HG03135 (cell line): ENCODE results near the gene CCDC40.

ENCODE experiments used
- ATAC-seq: cut with Tn5 transposase; IDR thresholded peaks from one replicate; pipeline ENCODE4 v1.9.1; 2021; ENCODE audit warnings: mild to moderate bottlenecking, moderate library complexity; ENCODE audit not compliant: unreplicated experiment

CCDC40 gene

GRCh38 chr17:80100035-80100323 is 63.5 kb downstream of the CCDC40 start:
- no peak for ATAC-seq

GRCh38 chr17:80101011-80101945 is 64.8 kb downstream of the CCDC40 start, which contains the start of gene GAA:
TSS of gene GAA (plus strand) at chr17:80101581. CDS start at chr17:80104587, 3,006 bp downstream.
- ATAC-seq: peak; percentile 70

GRCh38 chr17:80101946-80102663 is 65.7 kb downstream of the CCDC40 start:
- peak; percentile 19 for ATAC-seq

GRCh38 chr17:80102664-80103448 is 66.4 kb downstream of the CCDC40 start:
- ATAC-seq: no peak

GRCh38 chr17:80103449-80104085 is 67.1 kb downstream of the CCDC40 start:
- ATAC-seq: no peak

GRCh38 chr17:80104321-80104955 is 68.0 kb downstream of the CCDC40 start:
- no peak for ATAC-seq

- no peak for ATAC-seq
Observed at GRCh38 chr17:80104956-80105375, 68.5 kb downstream of the CCDC40 start.

GRCh38 chr17:80105762-80106161 is 69.3 kb downstream of the CCDC40 start:
- ATAC-seq: no peak

GRCh38 chr17:80106176-80106575 is 69.7 kb downstream of the CCDC40 start:
- ATAC-seq: no peak

- no peak for ATAC-seq
Observed at GRCh38 chr17:80106751-80107150, 70.3 kb downstream of the CCDC40 start.

GRCh38 chr17:80107231-80108021 is 71.0 kb downstream of the CCDC40 start:
- ATAC-seq: no peak

GRCh38 chr17:80108036-80108971 is 71.9 kb downstream of the CCDC40 start:
- no peak for ATAC-seq

GRCh38 chr17:80109066-80109660 is 72.7 kb downstream of the CCDC40 start:
- no peak for ATAC-seq

GRCh38 chr17:80109713-80110446 is 73.4 kb downstream of the CCDC40 start:
- ATAC-seq: no peak

- no peak for ATAC-seq
Observed at GRCh38 chr17:80110447-80110812, 74.0 kb downstream of the CCDC40 start.

- no peak for ATAC-seq
Observed at GRCh38 chr17:80110927-80111701, 74.7 kb downstream of the CCDC40 start.
